ENCODE results near the gene CXCL1. TPM values are rescaled to one million over a fixed set of nuclear protein-coding genes. Genes with fewer than 3 reads are reported as not detected.

The CXCL1 gene
- total and polyA plus RNA-seq, 7 donors, result 1.5 to 222 (median 6.8) TPM

DNA sequence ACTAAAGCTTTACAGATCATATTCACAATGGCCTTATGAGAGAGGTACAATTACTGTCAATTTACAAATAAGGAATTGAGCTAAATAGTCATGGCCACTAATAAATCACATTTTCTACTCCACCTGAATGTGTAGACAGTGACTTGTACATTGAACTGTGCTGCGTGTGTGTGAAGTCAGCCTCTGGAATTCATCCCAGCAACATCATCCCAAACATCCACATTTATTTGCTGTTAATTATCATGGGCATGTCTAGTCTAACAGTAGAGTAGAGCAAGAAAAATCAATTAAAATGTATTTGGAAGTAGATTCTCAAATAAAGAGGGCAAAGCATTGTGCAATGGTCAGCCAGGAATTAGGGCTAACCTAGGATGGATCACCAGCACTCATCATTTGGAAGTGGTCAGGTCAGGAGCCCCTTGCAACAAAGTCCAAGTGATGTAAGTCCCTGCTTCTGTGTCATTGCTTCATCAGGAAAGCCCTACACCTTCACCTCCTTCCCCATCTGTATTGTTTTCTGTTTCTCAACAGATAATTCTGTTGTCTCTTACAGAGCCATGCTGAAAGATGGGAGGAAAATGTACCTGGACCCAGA is 20.9 kb upstream of the CXCL1 start:
- Histone ChIP-seq H3K4me1 (peaks cover 0 to 2% (median 0%) of the 10 kb centered on the region in 4 donors), H3K27me3 (no peaks in the 10 kb centered on the region), H3K9me3 (no peaks in the 10 kb centered on the region), H3K36me3 (no peaks in the 10 kb centered on the region), H3K27ac (no peak overlapping the region), H3K4me3 (no peak overlapping the region)
- TF ChIP-seq, protein P1, sequence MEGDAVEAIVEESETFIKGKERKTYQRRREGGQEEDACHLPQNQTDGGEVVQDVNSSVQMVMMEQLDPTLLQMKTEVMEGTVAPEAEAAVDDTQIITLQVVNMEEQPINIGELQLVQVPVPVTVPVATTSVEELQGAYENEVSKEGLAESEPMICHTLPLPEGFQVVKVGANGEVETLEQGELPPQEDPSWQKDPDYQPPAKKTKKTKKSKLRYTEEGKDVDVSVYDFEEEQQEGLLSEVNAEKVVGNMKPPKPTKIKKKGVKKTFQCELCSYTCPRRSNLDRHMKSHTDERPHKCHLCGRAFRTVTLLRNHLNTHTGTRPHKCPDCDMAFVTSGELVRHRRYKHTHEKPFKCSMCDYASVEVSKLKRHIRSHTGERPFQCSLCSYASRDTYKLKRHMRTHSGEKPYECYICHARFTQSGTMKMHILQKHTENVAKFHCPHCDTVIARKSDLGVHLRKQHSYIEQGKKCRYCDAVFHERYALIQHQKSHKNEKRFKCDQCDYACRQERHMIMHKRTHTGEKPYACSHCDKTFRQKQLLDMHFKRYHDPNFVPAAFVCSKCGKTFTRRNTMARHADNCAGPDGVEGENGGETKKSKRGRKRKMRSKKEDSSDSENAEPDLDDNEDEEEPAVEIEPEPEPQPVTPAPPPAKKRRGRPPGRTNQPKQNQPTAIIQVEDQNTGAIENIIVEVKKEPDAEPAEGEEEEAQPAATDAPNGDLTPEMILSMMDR (IDR thresholded peaks at IDR 0.05), result no peak
- TF ChIP-seq POLR2AphosphoS5 (IDR thresholded peaks at IDR 0.05) (no peak), POLR2A (IDR thresholded peaks at IDR 0.05) (no peak), EP300 (IDR thresholded peaks at IDR 0.05) (no peak)
- 75 to 87% methylated on average over 1 of the region's 1 CpG for WGBS, 2 donors
- no peak for DNase-seq
- intact Hi-C loops (cut with DNase I), result no loop called here

GRCh38 chr4:73850261-73850970 is 18.8 kb upstream of the CXCL1 start:
- 70 to 84% methylated on average over 4 of the region's 4 CpGs for WGBS, 2 donors
- Histone ChIP-seq H3K4me1 (peaks cover 0 to 8% (median 0%) of the 10 kb centered on the region in 4 donors), H3K27ac (no peak overlapping the region), H3K36me3 (no peaks in the 10 kb centered on the region), H3K27me3 (no peaks in the 10 kb centered on the region), H3K9me3 (no peaks in the 10 kb centered on the region), H3K4me3 (no peak overlapping the region)
- intact Hi-C loops (cut with DNase I), result no loop called here
- no peak for DNase-seq
- no peak for TF ChIP-seq EP300 (IDR thresholded peaks at IDR 0.05)
- no peak for TF ChIP-seq POLR2A (IDR thresholded peaks at IDR 0.05)
- no peak for TF ChIP-seq POLR2AphosphoS5 (IDR thresholded peaks at IDR 0.05)
- TF ChIP-seq, protein P1 (IDR thresholded peaks at IDR 0.05), result no peak

DNA sequence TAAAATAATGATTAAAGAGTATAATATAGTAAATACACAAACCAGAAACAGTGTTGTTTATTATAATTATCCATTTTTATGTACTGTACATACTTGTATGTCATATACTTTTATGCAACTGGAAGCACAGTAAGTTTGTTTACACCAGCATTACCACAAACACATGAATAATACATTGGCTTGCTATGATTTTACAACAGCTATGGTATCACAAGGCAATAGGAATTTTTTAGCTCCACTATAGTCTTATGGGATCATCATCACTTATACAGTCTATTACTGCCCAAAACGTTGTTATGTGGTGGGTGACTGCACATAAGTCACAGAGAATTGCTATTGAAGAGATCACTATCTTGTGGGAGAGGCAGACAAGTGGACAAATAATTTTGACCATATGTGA is 17.9 kb upstream of the CXCL1 start:
- Histone ChIP-seq H3K36me3 (no peaks in the 10 kb centered on the region), H3K27ac (no peak overlapping the region), H3K9me3 (no peaks in the 10 kb centered on the region), H3K4me1 (peaks cover 0 to 8% (median 0%) of the 10 kb centered on the region in 4 donors), H3K27me3 (no peaks in the 10 kb centered on the region), H3K4me3 (no peak overlapping the region)
- no peak for TF ChIP-seq POLR2A (IDR thresholded peaks at IDR 0.05)
- TF ChIP-seq POLR2AphosphoS5 (IDR thresholded peaks at IDR 0.05), result no peak
- no peak for TF ChIP-seq EP300 (IDR thresholded peaks at IDR 0.05)
- TF ChIP-seq, protein P1 (IDR thresholded peaks at IDR 0.05), result no peak
- WGBS, 2 donors, result 67 to 68% methylated on average over 1 of the region's 1 CpG
- intact Hi-C loops (cut with DNase I), result no loop called here
- no peak for DNase-seq

GRCh38 chr4:73852771-73853170 is 16.4 kb upstream of the CXCL1 start:
- Histone ChIP-seq H3K27me3 (no peaks in the 10 kb centered on the region), H3K36me3 (no peaks in the 10 kb centered on the region), H3K27ac (no peak overlapping the region), H3K9me3 (no peaks in the 10 kb centered on the region), H3K4me3 (no peak overlapping the region), H3K4me1 (peaks cover 0 to 8% (median 0%) of the 10 kb centered on the region in 4 donors)
- DNase-seq, result no peak
- intact Hi-C loops (cut with DNase I), result no loop called here
- TF ChIP-seq POLR2AphosphoS5 (IDR thresholded peaks at IDR 0.05) (no peak), POLR2A (IDR thresholded peaks at IDR 0.05) (no peak), EP300 (IDR thresholded peaks at IDR 0.05) (no peak)
- TF ChIP-seq, protein P1 (IDR thresholded peaks at IDR 0.05), result no peak

All from sigmoid colon (tissue), 7 donors.